H9 (cell line): ENCODE results near the gene DEFB121. TPM values are rescaled to one million over a fixed set of nuclear protein-coding genes. Genes with fewer than 3 reads are reported as not detected.

Source experiments
- DNase-seq: peaks from one replicate; pipeline ENCODE4 v3.0.0-alpha.2; 2017
- H2AFZ ChIP-seq: one replicate; pipeline ENCODE4 v1.6.1; 2013; ENCODE audit warnings: mild to moderate bottlenecking, low read length, control low read depth, moderate library complexity
- H2AK5ac ChIP-seq: 2 replicates; pipeline ENCODE4 v1.6.1; 2013; ENCODE audit warnings: low read length, control low read depth, mixed read lengths; ENCODE audit not compliant: insufficient read length
- H2BK120ac ChIP-seq: one replicate; pipeline ENCODE4 v1.6.1; 2013; ENCODE audit warnings: low read depth, mild to moderate bottlenecking, low read length, control low read depth, inconsistent platforms; ENCODE audit not compliant: poor library complexity, severe bottlenecking
- H2BK12ac ChIP-seq: 2 replicates; pipeline ENCODE4 v1.6.1; 2013; ENCODE audit warnings: low read length, control low read depth, mixed read lengths, low read depth; ENCODE audit not compliant: insufficient read length
- H2BK15ac ChIP-seq: 2 replicates; pipeline ENCODE4 v1.6.1; 2013; ENCODE audit warnings: low read depth, low read length, control low read depth
- H2BK20ac ChIP-seq: one replicate; pipeline ENCODE4 v1.6.1; 2013; ENCODE audit warnings: low read depth, mild to moderate bottlenecking, low read length, control low read depth, inconsistent platforms; ENCODE audit not compliant: poor library complexity, severe bottlenecking
- H2BK5ac ChIP-seq: 2 replicates; pipeline ENCODE4 v1.6.1; 2013; ENCODE audit warnings: low read length, control low read depth, mixed read lengths; ENCODE audit not compliant: insufficient read length
- H3K14ac ChIP-seq: 2 replicates; pipeline ENCODE4 v1.6.1; 2013; ENCODE audit warnings: low read length, control low read depth; ENCODE audit not compliant: insufficient read depth
- H3K18ac ChIP-seq: 2 replicates; pipeline ENCODE4 v1.6.1; 2013; ENCODE audit warnings: low read depth, mild to moderate bottlenecking, mixed read lengths, low read length, control low read depth; ENCODE audit not compliant: insufficient read length
- H3K23ac ChIP-seq: 2 replicates; pipeline ENCODE4 v1.6.1; 2013; ENCODE audit warnings: low read length, control low read depth, mixed read lengths, low read depth; ENCODE audit not compliant: insufficient read length
- H3K23me2 ChIP-seq: 2 replicates; pipeline ENCODE4 v1.6.1; 2013; ENCODE audit warnings: low read depth, mild to moderate bottlenecking, mixed read lengths, low read length, control low read depth; ENCODE audit not compliant: insufficient read length, poor library complexity, severe bottlenecking
- H3K27ac ChIP-seq: 2 replicates; pipeline ENCODE4 v1.5.1; 2013; ENCODE audit warnings: low read length, control low read depth, mixed read lengths, low read depth; ENCODE audit not compliant: insufficient read length
- H3K27me3 ChIP-seq: 2 replicates; pipeline ENCODE4 v1.6.1; 2013; ENCODE audit warnings: low read length, control low read depth, inconsistent platforms; ENCODE audit not compliant: insufficient read depth
- H3K4ac ChIP-seq: 2 replicates; pipeline ENCODE4 v1.6.1; 2013; ENCODE audit warnings: low read depth, mild to moderate bottlenecking, control low read depth, inconsistent platforms, low read length, moderate library complexity
- H3K4me1 ChIP-seq: 2 replicates; pipeline ENCODE4 v1.6.1; 2013; ENCODE audit warnings: low read length, control low read depth, inconsistent platforms; ENCODE audit not compliant: insufficient read depth
- H3K4me2 ChIP-seq: 2 replicates; pipeline ENCODE4 v1.6.1; 2013; ENCODE audit warnings: low read length, control low read depth, mixed read lengths; ENCODE audit not compliant: insufficient read length, insufficient read depth
- H3K56ac ChIP-seq: 2 replicates; pipeline ENCODE4 v1.6.1; 2013; ENCODE audit warnings: low read depth, mild to moderate bottlenecking, mixed read lengths, low read length, control low read depth; ENCODE audit not compliant: insufficient read length
- H3K79me1 ChIP-seq: 2 replicates; pipeline ENCODE4 v1.6.1; 2013; ENCODE audit warnings: low read depth, mild to moderate bottlenecking, moderate library complexity, low read length, control low read depth, inconsistent platforms; ENCODE audit not compliant: insufficient read depth, poor library complexity, severe bottlenecking
- H3K79me2 ChIP-seq: 2 replicates; pipeline ENCODE4 v1.6.1; 2013; ENCODE audit warnings: low read length, control low read depth, inconsistent platforms; ENCODE audit not compliant: insufficient read depth
- H3K9ac ChIP-seq: 2 replicates; pipeline ENCODE4 v1.6.1; 2013; ENCODE audit warnings: low read length, control low read depth, mixed read lengths; ENCODE audit not compliant: insufficient read length; ENCODE audit errors: extremely low read depth
- H3K9me3 ChIP-seq: one replicate; pipeline ENCODE4 v1.6.1; 2013; ENCODE audit warnings: low read depth, low read length, inconsistent platforms; ENCODE audit not compliant: control insufficient read depth
- H3T11ph ChIP-seq: one replicate; pipeline ENCODE4 v1.6.1; 2013; ENCODE audit warnings: mild to moderate bottlenecking, low read length, control low read depth, inconsistent platforms
- H4K20me1 ChIP-seq: one replicate; pipeline ENCODE4 v1.6.1; 2013; ENCODE audit not compliant: control insufficient read depth, insufficient read length, insufficient read depth
- H4K5ac ChIP-seq: 2 replicates; pipeline ENCODE4 v1.6.1; 2013; ENCODE audit warnings: low read depth, mild to moderate bottlenecking, mixed read lengths, low read length, control low read depth; ENCODE audit not compliant: insufficient read length
- H4K8ac ChIP-seq: replicated peaks from 2 replicates; pipeline ENCODE4 v1.6.1; 2013; ENCODE audit warnings: low read length, control low read depth, mixed read lengths, low read depth; ENCODE audit not compliant: insufficient read length
- H4K91ac ChIP-seq: 2 replicates; pipeline ENCODE4 v1.6.1; 2013; ENCODE audit warnings: low read depth, mild to moderate bottlenecking, moderate library complexity, mixed read lengths, low read length, control low read depth; ENCODE audit not compliant: insufficient read length
- H3K27ac Mint-ChIP-seq, 3 experiments: 2 replicates in 2 of 3; 3 replicates in 1 of 3; pipeline ENCODE4 v1.8.0; 2020 to 2021; ENCODE audit warnings: mixed read lengths in 3 of 3, mild to moderate bottlenecking in 1 of 3, moderate library complexity in 1 of 3
- H3K27me3 Mint-ChIP-seq: 2 replicates; pipeline ENCODE4 v1.8.0; 2021; ENCODE audit warnings: low read depth, mild to moderate bottlenecking, moderate library complexity, mixed read lengths
- H3K36me3 Mint-ChIP-seq, 3 experiments: 2 replicates in 2 of 3; 3 replicates in 1 of 3; pipeline ENCODE4 v1.8.0; 2020 to 2021; ENCODE audit warnings: low read depth in 3 of 3, mixed read lengths in 3 of 3; ENCODE audit not compliant: insufficient read depth in 1 of 3
- H3K4me1 Mint-ChIP-seq, 2 experiments: 2 replicates each; pipeline ENCODE4 v1.8.0; 2020; ENCODE audit warnings: mixed read lengths in 2 of 2
- H3K4me3 Mint-ChIP-seq, 2 experiments: 2 replicates in 1 of 2; 3 replicates in 1 of 2; pipeline ENCODE4 v1.8.0; 2020 to 2021; ENCODE audit warnings: mild to moderate bottlenecking in 2 of 2, mixed read lengths in 2 of 2, moderate library complexity in 1 of 2
- H3K9me3 Mint-ChIP-seq, 2 experiments: 2 replicates in 1 of 2; 3 replicates in 1 of 2; pipeline ENCODE4 v1.8.0; 2020; ENCODE audit warnings: mild to moderate bottlenecking in 2 of 2, mixed read lengths in 2 of 2, moderate library complexity in 1 of 2
- WGBS: extraction: QIAGEN DNeasy Blood & Tissue Kit; methylation state at CpG from one replicate; pipeline ENCODE4 v1.1.7; 2013; ENCODE audit warnings: missing lambda C conversion rate, low lambda C conversion rate, mixed read lengths; ENCODE audit not compliant: insufficient read length; ENCODE audit errors: extremely low coverage; 5-methylcytosine and 5-hydroxymethylcytosine counted together
- total RNA-seq: library from RNA; stranded (reverse); gene quantifications from 2 replicates; pipeline ENCODE4 v1.2.1, GENCODE V29; 2021
- TF ChIP-seq, protein P1 (sequence below): fragments of 200-600 bp; sonication (generic); conservative IDR thresholded peaks from 3 replicates; pipeline ENCODE4 v1.8.0; 2021; ENCODE audit warnings: antibody characterized with exemption, mild to moderate bottlenecking

DEFB121 gene
- total RNA-seq, 1 experiment from 2014 or later = not detected

DNA sequence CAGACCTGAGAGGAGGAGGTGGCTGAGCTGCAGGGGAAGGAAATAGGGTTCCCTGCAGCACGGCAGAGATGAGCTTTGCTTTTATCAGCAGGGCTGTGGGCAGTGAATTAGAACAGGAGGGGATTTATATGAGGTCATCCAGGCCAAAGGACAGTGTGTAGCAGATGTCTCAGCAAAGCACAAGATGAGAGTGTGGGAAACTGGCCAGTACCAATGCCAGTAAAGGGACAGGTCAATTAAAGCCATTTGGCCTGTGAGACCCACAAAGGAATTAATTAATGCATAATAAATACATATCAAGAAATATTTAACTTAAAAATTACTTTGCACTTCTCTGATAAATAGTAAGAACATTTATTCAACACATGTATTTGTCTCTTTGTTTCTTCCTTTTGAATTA, 15.5 kb downstream of the DEFB121 start, which contains the start of gene DEFB119:
Gene DEFB119 (minus strand): TSS at position 101 of the 400 bp plus-strand sequence. CDS start 107 bp downstream, outside the sequence.
- H2AFZ ChIP-seq = no peak within 1 kb of the TSS
- H2BK15ac ChIP-seq = no peak within 1 kb of the TSS
- no peak within 1 kb of the TSS for H3K56ac ChIP-seq
- no peak within 1 kb of the TSS for H4K5ac ChIP-seq
- H3K9ac ChIP-seq = no peak within 1 kb of the TSS
- H4K8ac ChIP-seq = no peak within 1 kb of the TSS
- H3K9me3 ChIP-seq = peaks cover 85% of the 10 kb centered on the region
- H3K4me1 ChIP-seq = no peaks in the 10 kb centered on the region
- H3K14ac ChIP-seq = no peak within 1 kb of the TSS
- H3K27me3 ChIP-seq = no peaks in the 10 kb centered on the region
- H2BK12ac ChIP-seq = no peak within 1 kb of the TSS
- no peak within 1 kb of the TSS for H2BK20ac ChIP-seq
- H3K23me2 ChIP-seq = peaks cover 4% of the 10 kb centered on the region
- peaks cover 0 to 54% (median 13%) of the 10 kb centered on the region in 3 experiments; a peak in 6 of 7 replicates for H3K36me3 Mint-ChIP-seq
- H3K4me2 ChIP-seq = no peak within 1 kb of the TSS
- no peak within 1 kb of the TSS for H3K4me3 Mint-ChIP-seq
- H4K20me1 ChIP-seq = no peaks in the 10 kb centered on the region
- H3K79me2 ChIP-seq = no peaks in the 10 kb centered on the region
- no peak within 1 kb of the TSS for H2BK5ac ChIP-seq
- no peaks in the 10 kb centered on the region for H3K79me1 ChIP-seq
- no peak within 1 kb of the TSS for H4K91ac ChIP-seq
- H3K27ac Mint-ChIP-seq = no peak within 1 kb of the TSS
- H3K18ac ChIP-seq = no peak within 1 kb of the TSS
- peaks cover 86 to 91% of the 10 kb centered on the region in 2 experiments for H3K9me3 Mint-ChIP-seq
- no peak within 1 kb of the TSS for H3T11ph ChIP-seq
- DNase-seq = no peak
- H2BK120ac ChIP-seq = no peak within 1 kb of the TSS
- no peak within 1 kb of the TSS for H2AK5ac ChIP-seq
- no peaks in the 10 kb centered on the region for H3K4me1 Mint-ChIP-seq
- TF ChIP-seq, protein P1, sequence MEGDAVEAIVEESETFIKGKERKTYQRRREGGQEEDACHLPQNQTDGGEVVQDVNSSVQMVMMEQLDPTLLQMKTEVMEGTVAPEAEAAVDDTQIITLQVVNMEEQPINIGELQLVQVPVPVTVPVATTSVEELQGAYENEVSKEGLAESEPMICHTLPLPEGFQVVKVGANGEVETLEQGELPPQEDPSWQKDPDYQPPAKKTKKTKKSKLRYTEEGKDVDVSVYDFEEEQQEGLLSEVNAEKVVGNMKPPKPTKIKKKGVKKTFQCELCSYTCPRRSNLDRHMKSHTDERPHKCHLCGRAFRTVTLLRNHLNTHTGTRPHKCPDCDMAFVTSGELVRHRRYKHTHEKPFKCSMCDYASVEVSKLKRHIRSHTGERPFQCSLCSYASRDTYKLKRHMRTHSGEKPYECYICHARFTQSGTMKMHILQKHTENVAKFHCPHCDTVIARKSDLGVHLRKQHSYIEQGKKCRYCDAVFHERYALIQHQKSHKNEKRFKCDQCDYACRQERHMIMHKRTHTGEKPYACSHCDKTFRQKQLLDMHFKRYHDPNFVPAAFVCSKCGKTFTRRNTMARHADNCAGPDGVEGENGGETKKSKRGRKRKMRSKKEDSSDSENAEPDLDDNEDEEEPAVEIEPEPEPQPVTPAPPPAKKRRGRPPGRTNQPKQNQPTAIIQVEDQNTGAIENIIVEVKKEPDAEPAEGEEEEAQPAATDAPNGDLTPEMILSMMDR = no peak
- H3K27me3 Mint-ChIP-seq = peaks cover 4% of the 10 kb centered on the region; the same call in 1 of the 2 replicates
- no peak within 1 kb of the TSS for H3K27ac ChIP-seq
- no peak within 1 kb of the TSS for H3K4ac ChIP-seq
- H3K23ac ChIP-seq = no peak within 1 kb of the TSS
- no CpG with 5 or more reads among the region's 1 CpG for WGBS
